CD14-positive monocyte (primary cell): ENCODE measurements around the gene HTRA2. TPM values are rescaled to one million over a fixed set of nuclear protein-coding genes. Genes with fewer than 3 reads are reported as not detected.
A peak's percentile ranks its signal among the peaks of the same experiment; 100 is the strongest.

Experiments used
- DNase-seq, 3 donors: peaks; one replicate each; pipeline ENCODE4 v3.0.0-alpha.2; 2011 to 2022
- H2AFZ ChIP-seq: 2 replicates; pipeline ENCODE4 v1.6.0; 2012; ENCODE audit warnings: mild to moderate bottlenecking, low read depth, low read length, inconsistent platforms; ENCODE audit not compliant: insufficient read depth, poor library complexity, severe bottlenecking
- H3K27ac ChIP-seq, 2 donors: 1 replicate in 1 of 2; 2 replicates in 1 of 2; pipeline ENCODE4 v1.5.1; 2012 to 2013; ENCODE audit warnings: low read length in 2 of 2, control low read depth in 1 of 2, inconsistent platforms in 1 of 2, low read depth in 1 of 2, mild to moderate bottlenecking in 1 of 2
- H3K27me3 ChIP-seq, 2 donors: one replicate each; pipeline versions ENCODE4 v1.6.0 to v1.6.1; 2011 to 2013; ENCODE audit warnings: low read length in 2 of 2; ENCODE audit not compliant: control insufficient read depth in 2 of 2, insufficient read depth in 2 of 2
- H3K36me3 ChIP-seq, 2 donors: replicated peaks in 1 of 2; 1 replicate in 1 of 2; 2 replicates in 1 of 2; pipeline versions ENCODE4 v1.5.1 to v1.6.1; 2012 to 2013; ENCODE audit warnings: low read length in 2 of 2, control low read depth in 1 of 2, inconsistent platforms in 1 of 2, mild to moderate bottlenecking in 1 of 2; ENCODE audit not compliant: insufficient read depth in 2 of 2, control insufficient read depth in 1 of 2
- H3K4me1 ChIP-seq, 2 donors: 1 replicate in 1 of 2; 2 replicates in 1 of 2; pipeline versions ENCODE4 v1.5.1 to v1.6.1; 2012 to 2013; ENCODE audit warnings: low read length in 2 of 2, control low read depth in 1 of 2, inconsistent platforms in 1 of 2, mild to moderate bottlenecking in 1 of 2, moderate library complexity in 1 of 2; ENCODE audit not compliant: insufficient read depth in 2 of 2, control insufficient read depth in 1 of 2
- H3K4me2 ChIP-seq: replicated peaks from 2 replicates; pipeline ENCODE3; 2012; ENCODE audit warnings: low read length, moderate library complexity, mild to moderate bottlenecking; ENCODE audit not compliant: poor library complexity, severe bottlenecking; ENCODE audit errors: extremely low read depth
- H3K4me3 ChIP-seq, 3 experiments: fragments of 200-600 bp in 1 of 3; sonication (generic) in 1 of 3; replicated peaks in 1 of 3; 1 replicate in 2 of 3; 2 replicates in 1 of 3; pipeline ENCODE4 v1.5.1; 2011 to 2013; ENCODE audit warnings: low read length in 3 of 3, mild to moderate bottlenecking in 3 of 3, control low read depth in 2 of 3, low read depth in 2 of 3, inconsistent platforms in 1 of 3, moderate library complexity in 1 of 3
- H3K79me2 ChIP-seq: 2 replicates; pipeline ENCODE4 v1.6.0; 2012; ENCODE audit warnings: mild to moderate bottlenecking, control low read depth, inconsistent platforms, low read length, moderate library complexity; ENCODE audit not compliant: insufficient read depth
- H3K9ac ChIP-seq: 2 replicates; pipeline ENCODE4 v1.6.0; 2017; ENCODE audit warnings: low read length, mild to moderate bottlenecking; ENCODE audit not compliant: insufficient read depth, poor library complexity, severe bottlenecking
- H3K9me3 ChIP-seq, 2 donors: replicated peaks in 1 of 2; 1 replicate in 1 of 2; 2 replicates in 1 of 2; pipeline versions ENCODE4 v1.5.1 to v1.6.1; 2012 to 2013; ENCODE audit warnings: low read length in 2 of 2, control low read depth in 1 of 2; ENCODE audit not compliant: control insufficient read depth in 1 of 2, insufficient read depth in 1 of 2
- H4K20me1 ChIP-seq: 2 replicates; pipeline ENCODE4 v1.6.0; 2012; ENCODE audit warnings: mild to moderate bottlenecking, low read length, control low read depth, moderate library complexity; ENCODE audit not compliant: insufficient read depth
- H3K27ac Mint-ChIP-seq, 7 donors: one replicate each; pipeline ENCODE4 v1.8.0; 2020; ENCODE audit warnings: mild to moderate bottlenecking in 7 of 7, mixed read lengths in 7 of 7, moderate library complexity in 6 of 7, inconsistent platforms in 2 of 7
- H3K27me3 Mint-ChIP-seq, 3 donors: one replicate each; pipeline ENCODE4 v1.8.0; 2021 to 2022; ENCODE audit warnings: low read depth in 3 of 3, mild to moderate bottlenecking in 3 of 3, mixed read lengths in 3 of 3, moderate library complexity in 3 of 3, inconsistent platforms in 1 of 3
- H3K36me3 Mint-ChIP-seq, 2 donors: one replicate each; pipeline ENCODE4 v1.8.0; 2020; ENCODE audit warnings: mixed read lengths in 2 of 2, inconsistent platforms in 1 of 2, mild to moderate bottlenecking in 1 of 2
- H3K4me1 Mint-ChIP-seq: one replicate; pipeline ENCODE4 v1.8.0; 2020; ENCODE audit warnings: mild to moderate bottlenecking, mixed read lengths
- H3K4me3 Mint-ChIP-seq, 2 donors: one replicate each; pipeline ENCODE4 v1.8.0; 2020; ENCODE audit warnings: mild to moderate bottlenecking in 2 of 2, mixed read lengths in 2 of 2, moderate library complexity in 1 of 2
- H3K9me3 Mint-ChIP-seq, 7 donors: one replicate each; pipeline ENCODE4 v1.8.0; 2020 to 2022; ENCODE audit warnings: mixed read lengths in 7 of 7, mild to moderate bottlenecking in 6 of 7, moderate library complexity in 6 of 7, inconsistent platforms in 2 of 7
- CTCF ChIP-seq: fragments of 200-600 bp; IDR thresholded peaks from one replicate; pipeline ENCODE4 v1.8.0; 2022; ENCODE audit warnings: antibody characterized with exemption, mild to moderate bottlenecking
- WGBS: methylation state at CpG from one replicate; pipeline ENCODE4 v1.1.5; 2013; ENCODE audit warnings: missing lambda C conversion rate; ENCODE audit not compliant: insufficient coverage; 5-methylcytosine and 5-hydroxymethylcytosine counted together
- intact Hi-C, 2 donors: fragments of 100-400 bp; cut with micrococcal nuclease; formaldehyde crosslinking; loops; one replicate each; pipeline versions ENCODE4 v1.15.0 to v1.15.1; 2023
- polyA plus RNA-seq, 3 donors: library from polyadenylated mRNA; depleted of rRNA in 1 of 3; unstranded in 2 of 3; stranded (reverse) in 1 of 3; fragments of 300-500 nt in 2 of 3; fragments of >200 nt in 1 of 3; fragmentation: Illumina TruSeq in 2 of 3; gene quantifications; 1 replicate in 2 of 3; 2 replicates in 1 of 3; pipeline ENCODE4 v1.2.3, GENCODE V29; 2012 to 2021

HTRA2 gene
- polyA plus RNA-seq, 3 donors: 11.3 to 20.5 (median 15.0) TPM

GRCh38 chr2:74566076-74566753 lies 36.5 kb downstream of the HTRA2 start:
- H3K27me3 Mint-ChIP-seq: no peaks in the 10 kb centered on the region
- peaks cover 0 to 3% (median 0%) of the 10 kb centered on the region in 7 donors for H3K9me3 Mint-ChIP-seq
- H3K27ac Mint-ChIP-seq: peak overlapping the region; percentile 77 to 94 (median 91)

GRCh38 chr2:74566754-74567085 lies 37.0 kb downstream of the HTRA2 start:
- Histone ChIP-seq H3K79me2 (no peaks in the 10 kb centered on the region), H3K4me3 (peak overlapping the region in 1 of 3 experiments; percentile 34), H3K4me2 (peak overlapping the region; percentile 47), H4K20me1 (no peaks in the 10 kb centered on the region), H3K27ac (peak overlapping the region in 1 of 2 donors; percentile 77), H3K9me3 (no peaks in the 10 kb centered on the region), H3K27me3 (no peaks in the 10 kb centered on the region), H3K36me3 (no peaks in the 10 kb centered on the region), H2AFZ (peak overlapping the region; percentile 52), H3K4me1 (peaks cover 62 to 69% of the 10 kb centered on the region in 2 donors), H3K9ac (no peak overlapping the region)
- peak in 2 of 3 donors; percentile 53 to 62 for DNase-seq
- intact Hi-C loops: no loop called here
- H3K27me3 Mint-ChIP-seq: no peaks in the 10 kb centered on the region
- no peak for TF ChIP-seq CTCF
- peaks cover 0 to 4% of the 10 kb centered on the region in 2 donors for H3K36me3 Mint-ChIP-seq
- peak overlapping the region; percentile 3 to 19 for H3K4me3 Mint-ChIP-seq
- peak overlapping the region; percentile 77 to 94 (median 91) for H3K27ac Mint-ChIP-seq
- peaks cover 0 to 3% (median 0%) of the 10 kb centered on the region in 7 donors for H3K9me3 Mint-ChIP-seq
- peaks cover 57% of the 10 kb centered on the region for H3K4me1 Mint-ChIP-seq

More at GRCh38 chr2:74566076-74566753, 36.5 kb downstream of the HTRA2 start:
- Histone ChIP-seq H3K79me2 (no peaks in the 10 kb centered on the region), H3K4me2 (peak overlapping the region; percentile 47), H3K9me3 (no peaks in the 10 kb centered on the region), H2AFZ (peak overlapping the region; percentile 52), H4K20me1 (no peaks in the 10 kb centered on the region), H3K36me3 (no peaks in the 10 kb centered on the region), H3K27ac (peak overlapping the region in 1 of 2 donors; percentile 77), H3K4me1 (peaks cover 59 to 67% of the 10 kb centered on the region in 2 donors), H3K4me3 (peak overlapping the region in 1 of 3 experiments; percentile 34), H3K27me3 (no peaks in the 10 kb centered on the region), H3K9ac (no peak overlapping the region)
- intact Hi-C loops: no loop called here
- peak overlapping the region; percentile 3 to 19 for H3K4me3 Mint-ChIP-seq
- peaks cover 0 to 4% of the 10 kb centered on the region in 2 donors for H3K36me3 Mint-ChIP-seq
- peak in 1 of 3 donors; percentile 33 for DNase-seq
- no peak for TF ChIP-seq CTCF
- WGBS: 73% methylated on average over 3 of the region's 7 CpGs
- peaks cover 62% of the 10 kb centered on the region for H3K4me1 Mint-ChIP-seq
